ENCODE results near the gene ICE2.

Gene ICE2

GRCh38 chr15:60372756-60373155 lies 106.2 kb downstream of the ICE2 start:
- DNase-seq = no peak

GRCh38 chr15:60372227-60372626 lies 106.7 kb downstream of the ICE2 start:
- DNase-seq = no peak

- DNase-seq = peak in 3 of 58 donors; percentile 5 to 24 (median 10)
Observed at GRCh38 chr15:60371175-60372051, 107.5 kb downstream of the ICE2 start.

- no peak for DNase-seq
Observed at GRCh38 chr15:60370869-60371136, 108.1 kb downstream of the ICE2 start.

GRCh38 chr15:60370105-60370868 lies 108.7 kb downstream of the ICE2 start:
- no peak for DNase-seq

- DNase-seq = no peak
Observed at GRCh38 chr15:60369696-60370095, 109.2 kb downstream of the ICE2 start.

Data from anterior cingulate cortex (tissue), 58 donors.